Neural cell (in vitro differentiated cells): ENCODE measurements around the gene GAN. TPM values are rescaled to one million over a fixed set of nuclear protein-coding genes. Genes with fewer than 3 reads are reported as not detected.

Experiments
- H2AFZ ChIP-seq: fragments of 200-600, 300-800 bp; sonication (generic), shearing (Covaris generic); 2 replicates; pipeline ENCODE4 v1.6.0; 2014; ENCODE audit warnings: low read depth, mild to moderate bottlenecking, antibody characterized with exemption, low read length, moderate library complexity
- H3F3A ChIP-seq: fragments of 200-600 bp; shearing (Covaris generic); 2 replicates; pipeline ENCODE4 v1.6.1; 2016; ENCODE audit warnings: mild to moderate bottlenecking, moderate library complexity, mixed read lengths, antibody characterized with exemption, low read length; ENCODE audit not compliant: insufficient read depth, poor library complexity, severe bottlenecking
- H3K27ac ChIP-seq: fragments of 200-600, 300-800 bp; sonication (generic), shearing (Covaris generic); 2 replicates; pipeline ENCODE4 v1.5.1; 2014; ENCODE audit warnings: mild to moderate bottlenecking, low read length, moderate library complexity
- H3K27me3 ChIP-seq: fragments of 300-800, 200-600 bp; sonication (generic), shearing (Covaris generic); 2 replicates; pipeline ENCODE4 v1.6.0; 2014; ENCODE audit warnings: mild to moderate bottlenecking, low read depth, low read length, moderate library complexity; ENCODE audit not compliant: insufficient read depth
- H3K36me3 ChIP-seq: fragments of 300-800, 200-600 bp; sonication (generic), shearing (Covaris generic); 2 replicates; pipeline ENCODE4 v1.5.1; 2014; ENCODE audit warnings: mild to moderate bottlenecking, antibody characterized with exemption, low read length, moderate library complexity; ENCODE audit not compliant: insufficient read depth
- H3K4me2 ChIP-seq: fragments of 300-800, 200-600 bp; sonication (generic), shearing (Covaris generic); 2 replicates; pipeline ENCODE4 v1.6.0; 2014; ENCODE audit warnings: mild to moderate bottlenecking, low read length
- H3K4me3 ChIP-seq: fragments of 300-800, 200-600 bp; sonication (generic), shearing (Covaris generic); 2 replicates; pipeline ENCODE4 v1.5.1; 2014; ENCODE audit warnings: mild to moderate bottlenecking, low read length, moderate library complexity
- H3K79me2 ChIP-seq: fragments of 200-600 bp; shearing (Covaris generic); replicated peaks from 2 replicates; pipeline ENCODE4 v1.6.0; 2014; ENCODE audit warnings: mild to moderate bottlenecking, low read length, moderate library complexity; ENCODE audit not compliant: insufficient read depth
- H3K9ac ChIP-seq: fragments of 300-800, 200-600 bp; sonication (generic), shearing (Covaris generic); 2 replicates; pipeline ENCODE4 v1.6.1; 2016; ENCODE audit warnings: mild to moderate bottlenecking, low read length, mixed read lengths
- H3K9me2 ChIP-seq: fragments of 200-600 bp; shearing (Covaris generic); 2 replicates; pipeline ENCODE4 v1.6.1; 2016; ENCODE audit warnings: mild to moderate bottlenecking, low read length, mixed read lengths; ENCODE audit not compliant: insufficient read depth
- H3K9me3 ChIP-seq: fragments of 200-600, 300-800 bp; sonication (generic), shearing (Covaris generic); 2 replicates; pipeline ENCODE4 v1.6.1; 2016; ENCODE audit warnings: mild to moderate bottlenecking, mixed run types, low read length, moderate library complexity, mixed read lengths
- H4K20me1 ChIP-seq: fragments of 200-600 bp; shearing (Covaris generic); 2 replicates; pipeline ENCODE4 v1.6.1; 2016; ENCODE audit warnings: mild to moderate bottlenecking, mixed run types; ENCODE audit not compliant: insufficient read depth
- CTCF ChIP-seq: fragments of 450-650 bp; IDR thresholded peaks from 2 replicates; pipeline ENCODE4 v1.5.1; 2014; ENCODE audit warnings: antibody characterized with exemption, mild to moderate bottlenecking, moderate library complexity; ENCODE audit not compliant: poor library complexity, severe bottlenecking
- EP300 ChIP-seq: fragments of 450-650 bp; conservative IDR thresholded peaks from 2 replicates; pipeline ENCODE4 v1.6.1; 2014; ENCODE audit warnings: antibody characterized with exemption, mild to moderate bottlenecking, moderate library complexity; ENCODE audit not compliant: poor library complexity, severe bottlenecking
- EZH2 ChIP-seq: fragments of 200-600, 300-800 bp; shearing (Covaris generic), sonication (generic); IDR thresholded peaks from 2 replicates; pipeline ENCODE4 v1.6.1; 2014; ENCODE audit warnings: antibody characterized with exemption, low read length, borderline replicate concordance, mild to moderate bottlenecking; ENCODE audit not compliant: insufficient read depth, poor library complexity, severe bottlenecking
- MXI1 ChIP-seq: fragments of 450-650 bp; conservative IDR thresholded peaks from 2 replicates; pipeline ENCODE4 v1.6.1; 2014; ENCODE audit warnings: antibody characterized with exemption, mild to moderate bottlenecking; ENCODE audit not compliant: poor library complexity, severe bottlenecking
- POLR2AphosphoS5 ChIP-seq: IDR thresholded peaks from 2 replicates; pipeline ENCODE4 v1.6.1; 2012
- RAD21 ChIP-seq: fragments of 450-650 bp; conservative IDR thresholded peaks from 2 replicates; pipeline ENCODE4 v1.6.1; 2014; ENCODE audit warnings: antibody characterized with exemption, mild to moderate bottlenecking, moderate library complexity
- REST ChIP-seq: IDR thresholded peaks from 2 replicates; pipeline ENCODE4 v1.6.1; 2012; ENCODE audit warnings: borderline replicate concordance
- SMC3 ChIP-seq: fragments of 450-650 bp; conservative IDR thresholded peaks from 2 replicates; pipeline ENCODE4 v1.6.1; 2014; ENCODE audit warnings: antibody characterized with exemption, mild to moderate bottlenecking, moderate library complexity; ENCODE audit not compliant: poor library complexity
- TAF1 ChIP-seq: IDR thresholded peaks from 2 replicates; pipeline ENCODE4 v1.6.1; 2012; ENCODE audit warnings: low read depth
- polyA plus RNA-seq: library from polyadenylated mRNA; depleted of rRNA; stranded (reverse); fragments of >200 nt; gene quantifications from 2 replicates; pipeline ENCODE4 v1.2.3, GENCODE V29; 2014

The GAN gene
- polyA plus RNA-seq, 1 donor from 2014 or later, result 9.1 TPM

- Histone ChIP-seq H3K9me3 (no peaks in the 10 kb centered on the region), H3K9me2 (no peaks in the 10 kb centered on the region), H3K9ac (no peak overlapping the region), H3K79me2 (no peaks in the 10 kb centered on the region), H3K27me3 (no peaks in the 10 kb centered on the region), H3K4me3 (no peak overlapping the region), H4K20me1 (no peaks in the 10 kb centered on the region), H2AFZ (no peak overlapping the region), H3F3A (no peaks in the 10 kb centered on the region), H3K27ac (no peak overlapping the region), H3K4me2 (no peak overlapping the region), H3K36me3 (no peaks in the 10 kb centered on the region)
- TF ChIP-seq EZH2 (no peak), SMC3 (no peak), MXI1 (no peak), TAF1 (no peak), REST (no peak), CTCF (no peak), RAD21 (no peak), POLR2AphosphoS5 (no peak), EP300 (no peak)
Observed at GRCh38 chr16:81276323-81276722, 38.4 kb upstream of the GAN start.

- H3K4me3 ChIP-seq, result no peak overlapping the region
- H3F3A ChIP-seq, result no peaks in the 10 kb centered on the region
- TF ChIP-seq EZH2, result no peak
- no peak for TF ChIP-seq REST
- no peak for TF ChIP-seq CTCF
- no peak for TF ChIP-seq TAF1
- no peak for TF ChIP-seq SMC3
- TF ChIP-seq RAD21, result no peak
- no peak for TF ChIP-seq POLR2AphosphoS5
- TF ChIP-seq EP300, result no peak
- no peak for TF ChIP-seq MXI1
- H3K27me3 ChIP-seq, result no peaks in the 10 kb centered on the region
- no peak overlapping the region for H3K4me2 ChIP-seq
- no peak overlapping the region for H3K9ac ChIP-seq
- H3K79me2 ChIP-seq, result no peaks in the 10 kb centered on the region
- H2AFZ ChIP-seq, result no peak overlapping the region
- no peaks in the 10 kb centered on the region for H3K9me2 ChIP-seq
- no peaks in the 10 kb centered on the region for H3K36me3 ChIP-seq
- no peaks in the 10 kb centered on the region for H3K9me3 ChIP-seq
- H4K20me1 ChIP-seq, result no peaks in the 10 kb centered on the region
- H3K27ac ChIP-seq, result no peak overlapping the region
Observed at GRCh38 chr16:81277541-81278080, 37.2 kb upstream of the GAN start.
